ENCODE results near the gene CDKN2C. TPM values are rescaled to one million over a fixed set of nuclear protein-coding genes. Genes with fewer than 3 reads are reported as not detected.
"Not testable (repeated sequence)": the region's sequence is repeated elsewhere in the genome, so short reads cannot be mapped to it uniquely, and the experiment has no call there.

The CDKN2C gene
- total and polyA plus RNA-seq, 2 experiments from 2014 or later: 11.7 to 17.3 TPM

DNA sequence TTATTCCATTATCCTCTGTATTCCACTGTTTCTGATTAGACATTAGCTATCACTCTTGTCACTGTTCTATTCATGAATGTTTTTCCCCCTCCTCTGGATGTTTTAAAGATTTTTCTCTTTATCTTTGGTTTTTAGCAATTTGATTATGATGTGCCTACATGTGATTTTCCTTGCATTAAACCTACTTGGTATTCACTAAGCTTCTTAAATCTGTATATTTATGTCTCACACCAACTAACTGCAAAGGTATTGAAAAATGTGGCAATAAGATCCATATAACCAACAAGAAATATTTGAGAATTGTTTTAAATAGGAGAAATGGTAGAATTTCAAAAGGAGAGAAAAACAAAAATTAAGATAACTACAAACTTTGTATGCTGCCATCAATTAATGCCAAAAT is 35.2 kb upstream of the CDKN2C start:
- in situ Hi-C loops (cut with MboI): no loop called here

GRCh38 chr1:50935276-50935675 is 34.8 kb upstream of the CDKN2C start:
- not testable (repeated sequence) for H4K20me1 ChIP-seq (ENCODE audit: insufficient read depth)

More for the DNA sequence above, 35.2 kb upstream of the CDKN2C start:
- H2AFZ ChIP-seq: no peak overlapping the region
- no peaks in the 10 kb centered on the region for H3K27me3 ChIP-seq (replicated peaks; ENCODE audit: insufficient read depth)
- H3K4me2 ChIP-seq (ENCODE audit: unreplicated experiment): no peak overlapping the region
- H3K79me2 ChIP-seq (ENCODE audit: insufficient read depth): peaks cover 95% of the 10 kb centered on the region
- TF ChIP-seq EZH2 (IDR thresholded peaks at IDR 0.05; ENCODE audit: insufficient read depth, poor library complexity, severe bottlenecking) (no peak), EZH2phosphoT487 (IDR thresholded peaks at IDR 0.05; ENCODE audit: insufficient read depth, low read depth) (no peak)
- no peaks in the 10 kb centered on the region for H4K20me1 ChIP-seq (ENCODE audit: insufficient read depth)
- no peaks in the 10 kb centered on the region for H3K9me2 ChIP-seq (ENCODE audit: insufficient read depth)
- H3K4me3 ChIP-seq: no peak overlapping the region
- no peaks in the 10 kb centered on the region; the same call in 1 of the 2 replicates for H3F3A ChIP-seq (ENCODE audit: insufficient read depth)
- H3K9me3 ChIP-seq (ENCODE audit: low read depth): no peaks in the 10 kb centered on the region
- DNase-seq: no peak
- no peaks in the 10 kb centered on the region for H3K4me1 ChIP-seq (ENCODE audit: insufficient read depth)
- no peaks in the 10 kb centered on the region for H3K36me3 ChIP-seq (ENCODE audit: low read depth)
- H3K9ac ChIP-seq: no peak overlapping the region
- no peak overlapping the region for H3K27ac ChIP-seq

DNA sequence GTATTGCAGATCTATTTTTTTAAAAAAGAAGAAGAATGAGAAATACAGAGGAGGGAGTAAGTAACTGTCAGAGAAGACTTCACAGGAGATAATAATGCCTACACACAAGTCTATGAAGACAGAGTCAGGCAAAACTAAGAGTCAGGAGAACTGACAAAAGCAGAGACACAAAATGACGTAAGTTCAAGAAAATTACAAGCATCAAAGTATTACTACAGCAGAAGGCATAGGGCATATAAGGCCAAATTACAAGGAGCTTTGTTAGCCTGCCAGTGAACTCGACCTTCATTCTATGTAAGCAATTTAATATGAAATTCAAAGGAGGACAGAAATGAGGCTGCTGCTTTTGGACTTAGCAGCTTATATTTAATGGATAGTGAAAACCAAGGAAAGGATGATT is 33.7 kb upstream of the CDKN2C start:
- Histone ChIP-seq H3K9me3 (ENCODE audit: low read depth) (no peaks in the 10 kb centered on the region), H3K4me1 (ENCODE audit: insufficient read depth) (no peaks in the 10 kb centered on the region), H3K9ac (no peak overlapping the region), H3K4me3 (no peak overlapping the region), H3K9me2 (ENCODE audit: insufficient read depth) (no peaks in the 10 kb centered on the region), H3F3A (ENCODE audit: insufficient read depth) (no peaks in the 10 kb centered on the region), H3K79me2 (ENCODE audit: insufficient read depth) (peaks cover 95% of the 10 kb centered on the region), H3K27ac (no peak overlapping the region), H3K4me2 (ENCODE audit: unreplicated experiment) (no peak overlapping the region), H2AFZ (no peak overlapping the region), H4K20me1 (ENCODE audit: insufficient read depth) (no peaks in the 10 kb centered on the region; the same call in 1 of the 2 replicates), H3K36me3 (ENCODE audit: low read depth) (no peaks in the 10 kb centered on the region), H3K27me3 (replicated peaks; ENCODE audit: insufficient read depth) (no peaks in the 10 kb centered on the region)
- in situ Hi-C loops (cut with MboI): no loop called here
- TF ChIP-seq EZH2phosphoT487 (IDR thresholded peaks at IDR 0.05; ENCODE audit: insufficient read depth, low read depth) (no peak), EZH2 (IDR thresholded peaks at IDR 0.05; ENCODE audit: insufficient read depth, poor library complexity, severe bottlenecking) (no peak)
- DNase-seq: no peak
- 93 to 98% methylated on average over 2 of the region's 2 CpGs for WGBS, 2 experiments (ENCODE audit: low coverage in 1 of 2, low lambda C conversion rate in 2 of 2, missing lambda C conversion rate in 2 of 2)

More at GRCh38 chr1:50935276-50935675, 34.8 kb upstream of the CDKN2C start:
- H3K36me3 ChIP-seq (ENCODE audit: low read depth); H3K27ac ChIP-seq; H3K9me3 ChIP-seq (ENCODE audit: low read depth); H3K9me2 ChIP-seq (ENCODE audit: insufficient read depth); H3K27me3 ChIP-seq (replicated peaks; ENCODE audit: insufficient read depth); in situ Hi-C loops (cut with MboI); H2AFZ ChIP-seq; H3K4me1 ChIP-seq (ENCODE audit: insufficient read depth); H3K4me3 ChIP-seq; H3K9ac ChIP-seq; H3K4me2 ChIP-seq (ENCODE audit: unreplicated experiment); H3F3A ChIP-seq (ENCODE audit: insufficient read depth): not testable (repeated sequence)
- peaks cover 95% of the 10 kb centered on the region for H3K79me2 ChIP-seq (ENCODE audit: insufficient read depth)
- 85 to 91% methylated on average over 2 of the region's 2 CpGs for WGBS, 2 experiments (ENCODE audit: low coverage in 1 of 2, low lambda C conversion rate in 2 of 2, missing lambda C conversion rate in 2 of 2)
- peak; percentile 30 for DNase-seq

GRCh38 chr1:50940291-50940690 is 29.8 kb upstream of the CDKN2C start:
- TF ChIP-seq EZH2phosphoT487 (IDR thresholded peaks at IDR 0.05; ENCODE audit: insufficient read depth, low read depth) (no peak), EZH2 (IDR thresholded peaks at IDR 0.05; ENCODE audit: insufficient read depth, poor library complexity, severe bottlenecking) (no peak)
- Histone ChIP-seq H3F3A (ENCODE audit: insufficient read depth) (no peaks in the 10 kb centered on the region), H3K4me2 (ENCODE audit: unreplicated experiment) (no peak overlapping the region), H3K27me3 (replicated peaks; ENCODE audit: insufficient read depth) (no peaks in the 10 kb centered on the region), H3K79me2 (ENCODE audit: insufficient read depth) (peaks cover 99% of the 10 kb centered on the region), H3K9ac (no peak overlapping the region), H3K4me3 (no peak overlapping the region), H4K20me1 (ENCODE audit: insufficient read depth) (no peaks in the 10 kb centered on the region; the same call in 1 of the 2 replicates), H2AFZ (no peak overlapping the region), H3K4me1 (ENCODE audit: insufficient read depth) (no peaks in the 10 kb centered on the region), H3K9me2 (ENCODE audit: insufficient read depth) (no peaks in the 10 kb centered on the region), H3K36me3 (ENCODE audit: low read depth) (no peaks in the 10 kb centered on the region), H3K27ac (no peak overlapping the region), H3K9me3 (ENCODE audit: low read depth) (no peaks in the 10 kb centered on the region)
- no peak for DNase-seq
- WGBS, 2 experiments (ENCODE audit: low coverage in 1 of 2, low lambda C conversion rate in 2 of 2, missing lambda C conversion rate in 2 of 2): 98 to 99% methylated on average over 3 of the region's 3 CpGs
- in situ Hi-C loops (cut with MboI): no loop called here

DNA sequence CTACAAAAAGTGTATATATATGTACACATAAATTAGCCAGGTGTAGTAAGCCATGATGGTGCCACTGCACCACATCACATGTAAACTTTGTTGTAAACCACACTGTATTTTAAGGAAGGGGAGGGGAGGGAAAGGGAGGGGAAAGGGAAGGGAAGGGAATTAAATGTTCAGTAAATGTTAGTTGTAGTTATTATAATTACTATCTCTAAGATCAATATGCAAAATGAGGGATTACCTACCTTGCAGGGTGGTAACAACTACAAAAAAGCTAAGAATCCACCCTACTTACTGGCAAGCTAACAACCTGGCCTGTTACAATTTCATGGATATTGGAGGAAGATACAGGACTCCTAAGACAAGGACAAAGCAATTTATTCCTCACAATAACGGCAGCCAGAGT is 27.7 kb upstream of the CDKN2C start:
- Histone ChIP-seq H3K36me3 (ENCODE audit: low read depth) (no peaks in the 10 kb centered on the region), H3K27me3 (replicated peaks; ENCODE audit: insufficient read depth) (no peaks in the 10 kb centered on the region), H2AFZ (no peak overlapping the region), H3F3A (ENCODE audit: insufficient read depth) (no peaks in the 10 kb centered on the region), H3K79me2 (ENCODE audit: insufficient read depth) (peaks cover 100% of the 10 kb centered on the region), H3K4me1 (ENCODE audit: insufficient read depth) (no peaks in the 10 kb centered on the region), H3K9me3 (ENCODE audit: low read depth) (no peaks in the 10 kb centered on the region), H3K9ac (no peak overlapping the region), H3K9me2 (ENCODE audit: insufficient read depth) (no peaks in the 10 kb centered on the region), H3K4me2 (ENCODE audit: unreplicated experiment) (no peak overlapping the region), H3K27ac (no peak overlapping the region), H4K20me1 (ENCODE audit: insufficient read depth) (no peaks in the 10 kb centered on the region; the same call in 1 of the 2 replicates), H3K4me3 (no peak overlapping the region)
- WGBS, 2 experiments (ENCODE audit: low coverage in 1 of 2, low lambda C conversion rate in 2 of 2, missing lambda C conversion rate in 2 of 2): 94 to 96% methylated on average over 1 of the region's 1 CpG
- DNase-seq: no peak
- in situ Hi-C loops (cut with MboI): no loop called here
- TF ChIP-seq EZH2phosphoT487 (IDR thresholded peaks at IDR 0.05; ENCODE audit: insufficient read depth, low read depth) (no peak), EZH2 (IDR thresholded peaks at IDR 0.05; ENCODE audit: insufficient read depth, poor library complexity, severe bottlenecking) (no peak)

All from GM23248 (cell line).